Measurements from ENCODE around the gene NOL4L.

The NOL4L gene

DNA sequence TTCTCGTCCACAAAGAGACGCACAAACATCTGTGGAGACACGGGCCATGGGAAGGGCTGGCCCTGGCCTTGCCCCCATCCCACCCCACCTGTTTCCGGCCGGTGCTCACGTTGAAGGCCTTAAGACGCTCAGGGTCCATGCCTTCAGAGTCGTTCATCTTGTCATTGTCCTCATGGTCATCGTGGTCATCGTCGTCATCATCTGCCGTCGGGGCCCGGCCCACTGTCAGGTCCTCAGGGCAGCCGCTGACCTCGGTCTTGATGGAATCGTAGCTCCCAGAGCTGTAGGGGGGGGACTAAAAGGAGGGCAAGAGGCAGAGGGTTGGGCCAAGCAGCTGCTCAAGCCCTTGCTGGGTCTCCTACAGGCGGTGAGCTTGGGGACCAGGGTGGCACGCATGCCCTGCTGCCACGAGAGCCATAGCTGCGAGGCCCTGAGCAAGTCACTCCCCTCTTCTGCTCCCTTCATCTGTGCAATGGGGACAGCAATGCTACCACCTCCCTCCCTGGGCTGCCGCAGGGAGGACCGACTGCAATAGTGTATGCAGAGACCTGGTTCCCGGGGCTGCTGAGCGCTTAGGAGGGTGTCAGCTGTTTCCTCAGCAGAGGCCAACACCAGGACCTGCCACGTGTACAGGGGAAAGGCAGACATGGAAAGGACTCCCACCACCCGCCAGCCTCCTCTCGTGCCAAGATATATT is 131.5 kb downstream of the NOL4L start:
- no peak for DNase-seq

GRCh38 chr20:32452776-32453466 is 132.2 kb downstream of the NOL4L start:
- no peak for DNase-seq

DNA sequence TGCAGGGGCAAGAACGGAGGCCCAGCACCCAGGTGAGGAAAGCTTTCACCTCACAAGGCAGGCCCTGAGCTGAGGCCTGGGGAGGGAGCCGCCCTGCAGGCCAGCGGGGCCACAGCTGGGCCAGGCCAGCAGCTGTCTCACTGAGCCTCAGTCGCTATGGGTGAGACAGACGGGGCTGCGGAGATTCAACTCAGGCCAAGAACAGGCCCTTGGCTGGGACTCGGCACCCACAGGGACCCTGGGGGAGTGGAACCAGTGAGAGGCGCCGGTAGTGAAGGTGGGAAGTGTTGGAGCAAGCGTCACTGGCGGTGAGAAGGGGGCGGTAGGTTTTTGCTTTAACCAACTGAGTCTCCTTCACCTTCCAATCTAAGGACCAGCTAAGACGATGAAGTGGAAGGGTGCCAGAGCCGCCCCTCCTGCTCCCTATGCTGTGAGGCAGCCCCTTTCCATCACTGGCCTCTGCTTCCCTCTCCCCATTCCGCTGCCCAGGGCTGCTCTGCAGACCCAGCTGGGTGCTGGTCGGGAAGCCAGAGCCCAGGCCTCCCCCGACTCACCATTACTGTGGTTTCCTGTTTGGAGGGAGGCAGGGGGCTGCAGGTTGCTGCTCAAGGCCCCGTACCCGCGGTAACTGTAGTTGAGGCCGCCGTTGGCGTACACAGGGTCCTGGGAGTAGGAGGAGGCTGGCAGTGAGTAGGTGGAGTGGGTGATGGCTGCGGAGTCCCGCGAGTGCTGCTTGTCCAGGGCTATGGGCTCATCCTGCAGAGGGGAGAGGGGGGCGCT is 133.3 kb downstream of the NOL4L start:
- DNase-seq, result no peak

DNA sequence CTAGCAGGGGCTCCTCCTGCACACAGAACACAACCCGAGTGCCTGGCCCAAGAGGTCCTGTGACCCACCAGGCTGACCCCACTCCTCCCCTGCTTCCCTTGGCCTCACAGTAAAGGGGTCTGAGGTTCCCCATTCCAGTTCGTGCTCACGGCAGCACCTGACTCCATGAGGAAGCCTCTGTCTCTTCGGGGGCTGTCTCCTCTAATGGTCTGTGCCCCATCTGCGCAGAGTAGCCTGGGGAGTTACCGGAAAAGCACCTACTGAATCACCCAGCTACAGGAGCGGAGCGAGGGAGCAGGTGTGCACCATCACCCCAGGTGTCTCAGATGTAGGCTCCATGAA is 133.8 kb downstream of the NOL4L start:
- DNase-seq, result no peak

- DNase-seq, result no peak
Observed at GRCh38 chr20:32450484-32451061, 134.6 kb downstream of the NOL4L start.

DNA sequence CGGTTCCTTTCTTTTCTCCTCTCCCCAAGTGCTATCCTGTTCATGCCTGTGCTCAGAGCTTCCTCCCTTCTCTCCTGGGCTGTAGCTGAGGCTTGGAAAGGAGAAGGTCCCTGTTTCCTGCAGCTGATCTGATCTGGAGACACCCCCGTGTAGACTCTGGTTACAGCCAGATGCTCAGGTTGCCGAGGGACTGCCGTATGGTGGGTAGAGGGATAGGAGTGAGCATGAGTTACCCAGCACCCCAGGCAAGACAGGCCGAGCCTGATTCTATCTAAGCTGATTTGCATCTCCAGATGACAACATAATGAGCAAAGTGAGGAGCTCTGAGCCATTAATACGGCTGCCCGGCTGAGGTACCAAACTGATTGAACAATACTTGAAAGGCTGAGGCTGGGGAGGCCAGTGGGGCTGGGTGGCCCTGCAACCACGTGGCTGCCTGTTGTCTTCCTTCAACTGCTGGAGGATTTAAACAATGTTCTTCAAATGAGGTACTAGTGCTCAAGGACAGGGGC is 135.2 kb downstream of the NOL4L start:
- DNase-seq, result no peak

DNA sequence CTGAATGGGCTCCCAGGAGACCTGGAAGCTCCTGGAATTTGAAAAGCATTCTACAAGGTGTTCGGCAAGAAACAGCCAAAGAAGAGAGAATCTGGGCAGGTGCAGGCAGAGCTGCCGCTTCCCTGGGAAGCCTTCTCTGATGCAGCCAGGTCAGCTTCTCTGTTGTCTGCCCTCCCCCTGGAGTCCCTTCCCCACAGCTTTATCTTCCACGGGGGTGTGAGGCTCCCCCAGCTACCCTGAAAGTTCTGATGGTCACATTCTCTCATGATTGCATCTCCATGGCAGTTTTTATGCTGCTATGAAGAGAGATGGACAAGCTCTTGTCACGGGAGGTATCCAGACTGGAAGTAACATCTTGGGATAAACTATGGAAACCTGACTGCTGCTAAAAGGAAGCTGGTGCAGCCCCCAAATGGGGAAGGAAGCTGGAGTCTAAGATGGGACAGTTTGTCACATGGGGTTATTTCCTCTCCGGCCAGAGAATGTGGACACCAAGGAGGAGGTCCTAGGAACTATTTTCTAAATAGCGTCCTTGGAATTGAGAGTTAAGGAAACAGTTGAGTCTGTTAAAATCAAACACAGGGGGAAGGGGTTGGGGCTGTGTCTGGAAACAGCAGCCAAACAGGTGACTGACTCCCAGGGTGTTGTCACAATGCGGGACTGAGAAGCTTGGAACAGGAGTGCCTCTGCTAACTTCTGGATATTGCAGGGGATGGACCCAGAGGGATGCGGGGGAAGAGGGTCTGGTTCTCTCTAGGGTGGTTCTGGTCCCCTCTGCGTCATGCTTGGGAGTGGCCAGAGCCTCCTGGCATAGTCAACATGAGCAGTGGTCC is 135.9 kb downstream of the NOL4L start:
- no peak for DNase-seq

DNA sequence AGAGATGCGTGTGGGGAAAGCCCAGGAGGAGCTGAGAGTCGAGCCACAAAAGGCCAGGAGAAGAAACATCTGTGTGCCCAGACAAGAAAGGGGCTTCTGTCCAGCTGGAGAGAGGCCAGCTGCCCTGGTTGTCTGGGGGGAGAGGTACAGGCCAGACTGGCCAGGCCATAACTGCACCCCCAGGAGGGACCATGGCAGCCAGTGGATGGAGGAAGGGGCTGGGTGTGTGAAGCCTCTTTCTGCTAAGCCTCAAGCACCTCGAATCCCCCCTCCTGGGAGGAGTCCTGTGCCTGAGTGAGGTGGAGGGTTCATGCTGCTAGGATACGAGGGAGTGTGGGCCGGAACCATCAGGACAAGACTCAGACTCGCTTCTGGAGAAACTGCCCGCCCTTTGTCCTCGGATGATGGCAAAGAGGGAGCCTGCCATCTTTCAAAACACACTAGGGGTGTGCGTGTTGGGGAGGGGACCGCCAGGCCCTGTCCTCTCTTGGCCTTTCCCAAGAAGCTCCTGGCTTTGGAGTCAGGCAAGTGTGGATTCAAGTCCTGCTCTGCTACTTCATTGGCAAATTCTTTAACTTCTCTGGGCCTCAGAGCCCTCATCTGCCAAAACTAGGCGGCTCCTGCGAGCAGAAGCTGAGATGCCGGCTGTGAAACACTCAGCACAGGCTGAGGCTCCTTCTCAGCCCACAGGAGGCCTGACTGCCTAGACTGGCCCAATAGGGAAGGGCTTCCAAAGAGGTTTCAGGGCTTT is 136.7 kb downstream of the NOL4L start:
- DNase-seq, result no peak

GRCh38 chr20:32447136-32448027 is 137.8 kb downstream of the NOL4L start:
- DNase-seq, result no peak

DNA sequence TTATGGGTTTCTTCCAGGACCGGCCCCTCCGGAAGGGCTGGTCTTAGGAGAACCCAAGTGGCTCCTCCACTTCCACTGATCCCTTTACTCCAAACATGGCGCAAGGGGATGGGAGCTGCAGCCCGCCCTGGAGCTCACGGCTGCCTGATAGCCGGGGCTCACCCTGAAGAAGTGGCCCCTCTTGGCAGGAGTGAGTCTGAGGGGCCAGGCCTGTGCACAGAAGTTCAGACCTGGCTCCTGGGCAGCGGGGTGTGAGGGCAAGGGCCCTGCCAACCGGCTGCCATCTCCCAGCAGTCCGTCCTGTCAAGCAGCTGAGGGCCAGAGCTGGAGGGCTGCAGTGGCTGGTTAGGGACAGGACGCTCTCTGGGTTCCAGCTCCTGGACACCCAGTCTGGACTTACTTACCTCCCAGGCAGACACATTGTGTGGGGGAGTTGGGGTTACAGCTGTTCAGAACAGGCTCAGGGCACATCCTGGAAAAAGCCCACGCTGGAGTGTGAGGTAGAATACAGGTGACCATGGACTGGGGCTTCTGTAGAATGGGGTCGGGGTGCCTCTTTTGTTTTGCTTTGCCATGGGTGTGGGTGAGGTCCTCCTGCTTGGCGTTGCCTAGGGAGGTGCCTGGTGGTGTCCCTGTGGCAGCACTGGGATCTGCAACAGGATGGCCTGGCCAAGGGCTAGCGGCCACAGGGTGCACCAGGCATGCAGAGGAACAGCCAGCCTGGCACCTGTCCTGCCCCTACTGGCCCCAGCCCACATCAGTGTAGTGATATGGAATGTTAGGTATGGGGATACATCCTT is 138.6 kb downstream of the NOL4L start:
- DNase-seq, result no peak

- peak in 1 of 2 donors; percentile 33 for DNase-seq
Observed at GRCh38 chr20:32445539-32446273, 139.4 kb downstream of the NOL4L start.

GRCh38 chr20:32444474-32445220 is 140.5 kb downstream of the NOL4L start:
- DNase-seq, result no peak

GRCh38 chr20:32443386-32443974 is 141.7 kb downstream of the NOL4L start:
- no peak for DNase-seq

GRCh38 chr20:32442630-32443373 is 142.3 kb downstream of the NOL4L start:
- no peak for DNase-seq

DNA sequence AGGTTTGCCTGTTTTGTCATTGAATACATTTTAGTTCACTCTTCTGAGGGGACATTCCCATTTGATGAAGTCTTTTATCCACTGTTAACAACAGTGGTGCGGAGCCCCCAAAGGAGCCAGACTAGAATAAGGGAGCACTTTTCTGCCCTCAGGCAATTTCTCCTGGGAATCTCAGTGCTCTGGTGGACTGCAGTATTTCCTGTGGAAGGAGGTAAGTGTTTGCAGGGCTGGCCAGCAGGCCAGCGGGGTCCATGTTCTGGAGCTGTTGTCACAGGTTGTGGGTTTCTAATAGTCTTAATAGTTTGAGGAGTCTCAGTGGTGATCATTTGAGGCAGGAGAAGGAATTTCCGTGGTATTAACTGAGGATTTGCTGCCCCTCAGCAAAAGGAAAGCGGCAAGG is 143.5 kb downstream of the NOL4L start:
- DNase-seq, result no peak

DNA sequence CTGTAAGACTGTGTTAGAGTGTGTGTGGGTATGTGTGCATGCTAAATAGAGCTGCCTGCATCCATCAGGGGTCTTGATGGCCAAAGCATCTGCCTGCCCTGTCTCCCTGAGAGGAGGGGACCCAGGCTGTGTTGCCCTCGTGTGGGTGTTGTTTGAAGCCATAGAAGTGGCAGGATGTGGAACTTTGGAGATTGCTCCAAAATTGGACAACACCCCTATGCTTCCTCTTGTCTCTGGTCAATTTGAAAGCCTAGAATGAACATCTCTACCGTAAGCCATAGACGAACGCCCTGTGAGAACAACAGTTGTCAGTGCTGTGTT is 144.4 kb downstream of the NOL4L start:
- no peak for DNase-seq

DNA sequence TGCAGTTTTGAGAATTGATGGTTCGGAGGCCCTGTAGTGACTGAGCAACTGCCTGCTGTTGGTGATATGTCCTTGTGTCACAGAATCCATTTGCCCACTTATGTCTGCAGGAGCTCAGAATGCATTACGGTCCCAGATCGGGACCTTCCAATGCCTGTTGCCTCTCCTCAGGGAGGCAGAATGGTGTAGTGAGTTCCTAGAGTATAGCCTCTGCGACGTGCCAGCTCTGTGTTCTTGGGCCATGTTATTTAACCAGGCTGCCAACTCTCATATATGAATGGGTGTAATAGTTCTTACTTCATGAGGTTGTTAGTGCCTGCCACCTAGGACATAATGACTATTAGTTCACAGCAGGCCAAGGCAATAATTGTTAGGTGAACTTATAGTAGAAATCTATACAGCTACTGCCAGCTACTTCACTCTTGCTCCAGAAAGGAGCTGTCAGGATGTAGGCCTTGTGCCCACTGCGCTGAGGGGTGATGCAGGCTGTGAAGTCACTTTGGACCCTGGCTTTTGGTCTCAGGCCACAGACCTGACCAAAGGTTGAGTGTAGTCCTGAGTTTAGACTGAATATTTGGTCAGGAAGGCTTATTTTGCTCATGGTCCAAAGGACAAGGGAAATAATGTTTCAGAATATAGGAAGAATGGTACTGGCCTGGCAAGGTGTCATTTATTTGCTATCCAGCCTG is 144.9 kb downstream of the NOL4L start:
- DNase-seq, result no peak

Measured in hippocampal formation (tissue), 2 donors.